ENCODE results near the gene PLEKHA1.

Gene PLEKHA1

DNA sequence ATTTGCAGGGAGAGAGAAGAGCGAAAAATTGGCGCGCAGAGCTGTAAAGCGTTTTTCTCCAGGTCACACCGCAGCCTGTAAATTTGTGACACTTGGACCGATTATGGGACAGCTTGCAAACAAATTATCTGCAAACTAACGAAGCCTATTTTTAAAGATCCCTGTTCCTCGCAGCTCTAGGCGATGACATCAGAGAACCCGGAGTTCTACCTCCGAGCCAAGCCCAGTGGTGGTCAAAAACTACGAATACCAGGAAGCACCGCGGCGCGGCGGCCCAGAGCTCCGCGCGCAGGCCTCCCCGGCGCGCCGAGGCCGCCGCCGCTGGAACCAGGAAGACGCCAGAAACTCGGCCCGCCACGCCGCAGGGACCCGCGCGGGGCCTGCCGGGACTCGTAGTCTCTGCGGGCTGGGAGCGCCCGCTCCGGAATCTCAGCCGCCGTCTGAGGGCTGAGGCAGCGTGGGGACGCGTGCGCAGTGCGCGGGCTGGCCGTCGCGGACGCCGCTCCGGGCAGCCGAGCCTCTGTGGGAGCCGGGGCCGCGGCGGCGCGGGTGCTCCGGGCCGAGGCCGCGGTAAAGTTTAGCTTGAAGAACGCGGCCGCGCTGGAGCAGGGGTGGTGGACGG lies at the start of gene PLEKHA1:
TSS of gene PLEKHA1 (plus strand) at position 472 of the 622 bp plus-strand sequence. CDS start 18,493 bp downstream, outside the sequence.
- TF ChIP-seq, protein P1, sequence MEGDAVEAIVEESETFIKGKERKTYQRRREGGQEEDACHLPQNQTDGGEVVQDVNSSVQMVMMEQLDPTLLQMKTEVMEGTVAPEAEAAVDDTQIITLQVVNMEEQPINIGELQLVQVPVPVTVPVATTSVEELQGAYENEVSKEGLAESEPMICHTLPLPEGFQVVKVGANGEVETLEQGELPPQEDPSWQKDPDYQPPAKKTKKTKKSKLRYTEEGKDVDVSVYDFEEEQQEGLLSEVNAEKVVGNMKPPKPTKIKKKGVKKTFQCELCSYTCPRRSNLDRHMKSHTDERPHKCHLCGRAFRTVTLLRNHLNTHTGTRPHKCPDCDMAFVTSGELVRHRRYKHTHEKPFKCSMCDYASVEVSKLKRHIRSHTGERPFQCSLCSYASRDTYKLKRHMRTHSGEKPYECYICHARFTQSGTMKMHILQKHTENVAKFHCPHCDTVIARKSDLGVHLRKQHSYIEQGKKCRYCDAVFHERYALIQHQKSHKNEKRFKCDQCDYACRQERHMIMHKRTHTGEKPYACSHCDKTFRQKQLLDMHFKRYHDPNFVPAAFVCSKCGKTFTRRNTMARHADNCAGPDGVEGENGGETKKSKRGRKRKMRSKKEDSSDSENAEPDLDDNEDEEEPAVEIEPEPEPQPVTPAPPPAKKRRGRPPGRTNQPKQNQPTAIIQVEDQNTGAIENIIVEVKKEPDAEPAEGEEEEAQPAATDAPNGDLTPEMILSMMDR (conservative IDR thresholded peaks at IDR 0.05; ENCODE audit: low read depth, low read length) = no peak
- peak; percentile 65 for DNase-seq (ENCODE audit: low read depth)
- H3K4me3 ChIP-seq (ENCODE audit: low read length) = peak within 1 kb of the TSS; percentile 77

DNA sequence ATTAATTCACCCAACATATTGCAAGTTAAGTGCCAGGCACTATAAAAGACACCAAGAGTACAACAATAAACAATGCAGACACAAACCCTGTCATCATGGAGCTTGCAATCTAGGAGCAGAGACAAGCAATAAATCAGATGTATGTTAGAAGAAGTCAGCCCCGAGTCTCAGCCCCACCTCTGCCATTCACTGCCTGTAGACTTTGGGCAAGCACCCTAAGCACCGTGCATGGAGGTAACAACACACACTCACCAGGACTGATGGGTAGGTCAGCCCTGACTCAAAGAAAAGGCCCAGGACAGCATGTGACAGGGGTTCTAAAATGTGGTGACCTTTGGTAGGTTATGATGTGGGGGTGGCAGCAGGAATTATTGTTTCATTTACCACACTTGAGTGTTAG lies 49.3 kb upstream of the PLEKHA1 start:
- TF ChIP-seq, protein P1 (conservative IDR thresholded peaks at IDR 0.05; ENCODE audit: low read depth, low read length) = no peak
- DNase-seq (ENCODE audit: low read depth) = no peak
- no peak overlapping the region for H3K4me3 ChIP-seq (ENCODE audit: low read length)

DNA sequence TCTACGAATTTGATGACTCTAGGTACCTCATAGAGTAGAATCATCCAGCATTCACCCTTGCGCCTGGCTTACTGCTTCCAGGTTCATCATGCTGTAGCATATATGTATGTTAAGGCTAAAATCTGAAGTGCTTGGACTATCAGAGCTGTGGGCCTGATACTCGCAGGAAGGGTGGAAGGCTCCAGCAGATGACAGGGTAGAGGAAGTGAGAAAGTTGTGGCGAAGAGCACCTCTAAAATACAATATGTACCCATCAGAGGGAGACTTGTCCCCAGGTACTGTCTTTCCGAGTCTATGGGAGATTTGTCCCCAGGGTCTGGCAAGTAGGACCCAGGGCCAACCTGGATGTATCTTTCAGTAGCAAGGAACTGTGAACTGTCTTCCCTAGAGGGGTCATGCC lies 48.1 kb upstream of the PLEKHA1 start:
- TF ChIP-seq, protein P1 (conservative IDR thresholded peaks at IDR 0.05; ENCODE audit: low read depth, low read length) = no peak
- H3K4me3 ChIP-seq (ENCODE audit: low read length) = no peak overlapping the region
- DNase-seq (ENCODE audit: low read depth) = no peak

DNA sequence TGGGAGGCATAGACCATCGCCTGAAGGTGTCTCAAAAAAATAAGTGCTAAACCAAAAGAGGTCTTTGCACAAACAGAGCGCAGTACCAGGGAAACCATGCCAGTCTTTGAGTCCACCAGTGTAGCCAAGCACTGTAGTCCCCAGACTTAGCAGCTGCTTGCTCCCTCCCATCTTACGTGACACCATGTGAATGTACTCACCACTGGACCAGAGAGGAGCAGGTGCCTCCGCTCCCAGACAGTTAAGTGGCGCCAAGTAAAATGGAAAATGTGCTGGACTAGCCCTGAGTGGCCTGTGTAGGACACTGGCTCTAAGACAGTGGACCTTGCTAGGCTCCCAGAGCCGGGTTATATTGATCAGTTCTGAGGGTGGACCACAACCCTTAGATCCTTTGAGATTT lies 47.7 kb upstream of the PLEKHA1 start:
- DNase-seq (ENCODE audit: low read depth) = no peak
- H3K4me3 ChIP-seq (ENCODE audit: low read length) = no peak overlapping the region
- TF ChIP-seq, protein P1 (conservative IDR thresholded peaks at IDR 0.05; ENCODE audit: low read depth, low read length) = no peak

DNA sequence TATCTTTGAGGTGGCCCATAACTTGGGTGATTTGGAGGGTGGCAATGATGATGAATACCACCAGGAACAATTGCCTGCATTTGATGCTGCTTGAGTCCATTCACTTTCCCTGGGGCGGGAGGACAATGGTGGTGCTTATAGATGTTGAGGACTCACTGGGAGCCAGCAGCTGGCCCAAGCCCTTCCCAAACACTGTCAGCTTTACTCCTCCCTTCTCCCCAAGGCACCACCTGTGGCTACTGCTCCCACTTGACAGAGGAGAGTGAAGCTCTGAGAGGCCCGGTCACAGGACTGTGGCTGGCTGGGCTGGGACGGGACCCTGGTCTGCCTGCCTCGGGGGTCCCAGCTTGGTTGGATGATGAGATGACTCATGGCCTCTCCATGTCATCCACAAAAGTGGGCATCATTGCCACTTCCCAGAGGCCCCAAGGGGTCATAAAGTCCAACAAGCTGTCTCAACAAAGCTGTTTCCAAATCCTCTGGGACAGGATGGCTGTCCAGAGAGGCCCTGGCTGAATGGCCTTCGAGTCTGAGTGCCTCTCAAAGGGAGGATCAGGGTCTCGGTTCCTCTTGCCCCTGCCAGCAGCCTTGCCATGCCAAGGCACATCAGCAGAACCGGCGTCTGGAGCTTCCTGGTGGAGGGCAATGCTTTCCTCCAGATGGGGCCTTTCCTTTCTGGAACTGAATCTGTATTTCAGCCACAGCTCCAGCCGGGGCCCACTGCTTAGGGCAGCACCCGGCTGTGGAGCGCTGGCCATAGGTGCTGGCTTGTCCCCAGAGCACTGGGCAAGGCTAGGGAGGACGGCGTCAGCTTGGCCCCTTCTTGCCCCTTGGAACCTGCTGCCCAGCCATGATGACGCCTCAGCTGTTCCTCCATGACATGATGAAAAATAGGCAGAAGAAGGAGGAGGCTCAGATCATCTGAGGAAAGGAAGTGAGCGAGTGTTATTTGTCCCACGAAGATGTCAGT lies 47.0 kb upstream of the PLEKHA1 start:
- DNase-seq (ENCODE audit: low read depth) = no peak
- TF ChIP-seq, protein P1 (conservative IDR thresholded peaks at IDR 0.05; ENCODE audit: low read depth, low read length) = no peak
- H3K4me3 ChIP-seq (ENCODE audit: low read length) = no peak overlapping the region

DNA sequence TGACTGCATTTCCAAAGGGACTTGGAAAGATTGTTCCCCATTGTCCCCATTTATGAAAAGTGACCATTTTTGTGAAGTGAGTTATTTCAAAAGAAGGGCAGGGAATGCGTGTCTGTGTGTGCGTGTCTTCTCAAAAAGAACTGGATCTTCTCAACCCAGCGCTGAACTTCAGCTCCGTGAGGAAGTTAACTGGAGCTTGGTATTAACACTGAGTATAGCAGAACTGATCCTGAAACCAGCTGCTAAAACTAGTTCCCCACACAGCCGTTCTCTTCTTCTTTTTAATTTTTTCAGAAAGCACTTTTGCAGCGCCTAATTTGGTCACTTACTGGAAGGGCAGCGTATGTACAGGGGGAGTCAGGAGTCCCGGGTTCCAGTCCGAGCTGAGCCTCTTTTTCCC lies 45.8 kb upstream of the PLEKHA1 start:
- no peak overlapping the region for H3K4me3 ChIP-seq (ENCODE audit: low read length)
- TF ChIP-seq, protein P1 (conservative IDR thresholded peaks at IDR 0.05; ENCODE audit: low read depth, low read length) = no peak
- no peak for DNase-seq (ENCODE audit: low read depth)
